Hepatocyte (in vitro differentiated cells): Measurements from ENCODE around the gene XRCC4. TPM values are rescaled to one million over a fixed set of nuclear protein-coding genes. Genes with fewer than 3 reads are reported as not detected.

Experiments
- DNase-seq: peaks from one replicate; pipeline ENCODE4 v3.0.0-alpha.2; 2016; ENCODE audit warnings: low spot score
- H2AFZ ChIP-seq: fragments of 200-600 bp; sonication (generic); 2 replicates; pipeline ENCODE4 v1.6.0; 2016; ENCODE audit warnings: antibody characterized with exemption, mild to moderate bottlenecking
- H3K27ac ChIP-seq: fragments of 200-600 bp; sonication (generic); 2 replicates; pipeline ENCODE4 v1.5.1; 2016; ENCODE audit warnings: mild to moderate bottlenecking
- H3K27me3 ChIP-seq: fragments of 200-600 bp; sonication (generic); 2 replicates; pipeline ENCODE4 v1.6.1; 2016
- H3K36me3 ChIP-seq: fragments of 200-600 bp; sonication (generic); replicated peaks from 2 replicates; pipeline ENCODE4 v1.5.1; 2016; ENCODE audit warnings: low read depth; ENCODE audit not compliant: insufficient read depth
- H3K4me1 ChIP-seq: fragments of 200-600 bp; sonication (generic); 2 replicates; pipeline ENCODE4 v1.5.1; 2016; ENCODE audit warnings: mild to moderate bottlenecking, moderate library complexity; ENCODE audit not compliant: insufficient read depth
- H3K4me2 ChIP-seq: fragments of 200-600 bp; sonication (generic); 2 replicates; pipeline ENCODE4 v1.6.0; 2016
- H3K4me3 ChIP-seq: fragments of 200-600 bp; sonication (generic); 2 replicates; pipeline ENCODE4 v1.5.1; 2016; ENCODE audit warnings: mild to moderate bottlenecking
- H3K79me2 ChIP-seq: fragments of 200-600 bp; sonication (generic); 2 replicates; pipeline ENCODE4 v1.6.0; 2017; ENCODE audit warnings: mild to moderate bottlenecking
- H3K9me2 ChIP-seq: fragments of 200-600 bp; sonication (generic); replicated peaks from 2 replicates; pipeline ENCODE4 v1.6.0; 2017; ENCODE audit warnings: mild to moderate bottlenecking; ENCODE audit not compliant: insufficient read depth
- H3K9me3 ChIP-seq: fragments of 200-600 bp; sonication (generic); 2 replicates; pipeline ENCODE4 v1.5.1; 2016; ENCODE audit warnings: low read depth, mild to moderate bottlenecking
- H4K20me1 ChIP-seq: fragments of 200-600 bp; sonication (generic); 2 replicates; pipeline ENCODE4 v1.6.0; 2016; ENCODE audit warnings: mild to moderate bottlenecking; ENCODE audit not compliant: insufficient read depth, poor library complexity, severe bottlenecking
- EZH2 ChIP-seq: fragments of 200-600 bp; sonication (generic); IDR thresholded peaks from 2 replicates; pipeline ENCODE4 v1.6.1; 2016; ENCODE audit warnings: antibody characterized with exemption, mild to moderate bottlenecking, borderline replicate concordance
- EZH2phosphoT487 ChIP-seq: fragments of 200-600 bp; sonication (generic); IDR thresholded peaks from one replicate; pipeline ENCODE4 v1.6.1; 2018; ENCODE audit warnings: antibody characterized with exemption, mild to moderate bottlenecking, low read depth, moderate library complexity; ENCODE audit not compliant: unreplicated experiment, severe bottlenecking
- WGBS: methylation state at CpG from one replicate; pipeline ENCODE4 v1.1.6; 2016; ENCODE audit warnings: low lambda C conversion rate; ENCODE audit errors: missing lambda C conversion rate; 5-methylcytosine and 5-hydroxymethylcytosine counted together
- polyA plus RNA-seq: library from polyadenylated mRNA; unstranded; fragments of >200 nt; fragmentation: Nextera tagmentation; extraction: Ambion mirVana; gene quantifications from 2 replicates; pipeline ENCODE4 v1.2.1, GENCODE V29; 2016
- total RNA-seq: library from RNA; depleted of rRNA; stranded (reverse); fragments of >200 nt; gene quantifications from 2 replicates; pipeline ENCODE4 v1.2.3, GENCODE V29; 2014
- TF ChIP-seq, protein P1 (sequence below): fragments of 200-600 bp; sonication (generic); IDR thresholded peaks from 2 replicates; pipeline ENCODE4 v1.5.1; 2016; ENCODE audit warnings: antibody characterized with exemption, mild to moderate bottlenecking; ENCODE audit not compliant: poor library complexity

The XRCC4 gene
- total and polyA plus RNA-seq, 2 experiments from 2014 or later, result 12.7 to 21.5 TPM

GRCh38 chr5:83036991-83037575, 40.3 kb upstream of the XRCC4 start:
- no peaks in the 10 kb centered on the region for H3K27me3 ChIP-seq
- TF ChIP-seq EZH2phosphoT487 (no peak), EZH2 (no peak)
- TF ChIP-seq, protein P1, sequence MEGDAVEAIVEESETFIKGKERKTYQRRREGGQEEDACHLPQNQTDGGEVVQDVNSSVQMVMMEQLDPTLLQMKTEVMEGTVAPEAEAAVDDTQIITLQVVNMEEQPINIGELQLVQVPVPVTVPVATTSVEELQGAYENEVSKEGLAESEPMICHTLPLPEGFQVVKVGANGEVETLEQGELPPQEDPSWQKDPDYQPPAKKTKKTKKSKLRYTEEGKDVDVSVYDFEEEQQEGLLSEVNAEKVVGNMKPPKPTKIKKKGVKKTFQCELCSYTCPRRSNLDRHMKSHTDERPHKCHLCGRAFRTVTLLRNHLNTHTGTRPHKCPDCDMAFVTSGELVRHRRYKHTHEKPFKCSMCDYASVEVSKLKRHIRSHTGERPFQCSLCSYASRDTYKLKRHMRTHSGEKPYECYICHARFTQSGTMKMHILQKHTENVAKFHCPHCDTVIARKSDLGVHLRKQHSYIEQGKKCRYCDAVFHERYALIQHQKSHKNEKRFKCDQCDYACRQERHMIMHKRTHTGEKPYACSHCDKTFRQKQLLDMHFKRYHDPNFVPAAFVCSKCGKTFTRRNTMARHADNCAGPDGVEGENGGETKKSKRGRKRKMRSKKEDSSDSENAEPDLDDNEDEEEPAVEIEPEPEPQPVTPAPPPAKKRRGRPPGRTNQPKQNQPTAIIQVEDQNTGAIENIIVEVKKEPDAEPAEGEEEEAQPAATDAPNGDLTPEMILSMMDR, result no peak
- H3K9me2 ChIP-seq, result no peaks in the 10 kb centered on the region
- no peak overlapping the region for H3K4me3 ChIP-seq
- no peak overlapping the region for H2AFZ ChIP-seq
- no peaks in the 10 kb centered on the region for H3K36me3 ChIP-seq
- H3K4me2 ChIP-seq, result no peak overlapping the region
- H3K4me1 ChIP-seq, result peaks cover 8% of the 10 kb centered on the region
- no peaks in the 10 kb centered on the region for H3K79me2 ChIP-seq
- DNase-seq, result no peak
- WGBS, result 71% methylated on average over 4 of the region's 4 CpGs
- H3K9me3 ChIP-seq, result no peaks in the 10 kb centered on the region
- no peaks in the 10 kb centered on the region for H4K20me1 ChIP-seq
- H3K27ac ChIP-seq, result no peak overlapping the region

DNA sequence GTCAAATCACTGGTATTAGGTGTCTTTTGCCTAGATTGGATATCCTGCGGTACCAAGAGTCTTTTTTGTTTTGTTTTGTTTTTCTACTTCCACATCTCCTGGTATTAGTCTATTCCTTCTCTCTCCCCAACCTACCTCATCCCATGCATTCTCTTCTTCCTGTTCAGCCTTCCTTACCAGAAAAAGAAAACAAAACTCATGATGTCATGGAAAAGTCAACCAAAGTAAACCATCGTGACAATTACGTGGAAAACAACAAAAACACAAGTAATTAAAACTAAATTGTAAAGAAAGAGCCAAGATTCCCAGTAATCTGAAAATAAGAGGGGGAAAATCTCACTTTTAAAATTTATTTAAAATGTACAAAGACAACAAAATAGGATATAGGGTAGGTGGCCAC, 38.4 kb upstream of the XRCC4 start:
- H3K27me3 ChIP-seq, result no peaks in the 10 kb centered on the region
- no peaks in the 10 kb centered on the region for H4K20me1 ChIP-seq
- no peak for DNase-seq
- WGBS, result 97% methylated on average over 3 of the region's 3 CpGs
- H2AFZ ChIP-seq, result no peak overlapping the region
- H3K9me3 ChIP-seq, result no peaks in the 10 kb centered on the region
- no peak for TF ChIP-seq EZH2phosphoT487
- TF ChIP-seq, protein P1, result no peak
- no peak for TF ChIP-seq EZH2
- no peaks in the 10 kb centered on the region for H3K36me3 ChIP-seq
- H3K9me2 ChIP-seq, result no peaks in the 10 kb centered on the region
- H3K4me3 ChIP-seq, result no peak overlapping the region
- peaks cover 8% of the 10 kb centered on the region for H3K4me1 ChIP-seq
- no peaks in the 10 kb centered on the region for H3K79me2 ChIP-seq
- H3K27ac ChIP-seq, result no peak overlapping the region
- no peak overlapping the region for H3K4me2 ChIP-seq

GRCh38 chr5:83042507-83042906, 34.8 kb upstream of the XRCC4 start:
- 84% methylated on average over 3 of the region's 3 CpGs for WGBS
- H3K9me3 ChIP-seq, result no peaks in the 10 kb centered on the region
- DNase-seq, result no peak
- no peak overlapping the region for H3K4me2 ChIP-seq
- H3K4me3 ChIP-seq, result no peak overlapping the region
- H3K27me3 ChIP-seq, result no peaks in the 10 kb centered on the region
- H3K79me2 ChIP-seq, result no peaks in the 10 kb centered on the region
- no peak overlapping the region for H3K27ac ChIP-seq
- peaks cover 15% of the 10 kb centered on the region for H3K4me1 ChIP-seq
- no peaks in the 10 kb centered on the region for H3K36me3 ChIP-seq
- H3K9me2 ChIP-seq, result no peaks in the 10 kb centered on the region
- no peak overlapping the region for H2AFZ ChIP-seq
- TF ChIP-seq, protein P1, result no peak
- TF ChIP-seq EZH2, result no peak
- TF ChIP-seq EZH2phosphoT487, result no peak
- H4K20me1 ChIP-seq, result no peaks in the 10 kb centered on the region

DNA sequence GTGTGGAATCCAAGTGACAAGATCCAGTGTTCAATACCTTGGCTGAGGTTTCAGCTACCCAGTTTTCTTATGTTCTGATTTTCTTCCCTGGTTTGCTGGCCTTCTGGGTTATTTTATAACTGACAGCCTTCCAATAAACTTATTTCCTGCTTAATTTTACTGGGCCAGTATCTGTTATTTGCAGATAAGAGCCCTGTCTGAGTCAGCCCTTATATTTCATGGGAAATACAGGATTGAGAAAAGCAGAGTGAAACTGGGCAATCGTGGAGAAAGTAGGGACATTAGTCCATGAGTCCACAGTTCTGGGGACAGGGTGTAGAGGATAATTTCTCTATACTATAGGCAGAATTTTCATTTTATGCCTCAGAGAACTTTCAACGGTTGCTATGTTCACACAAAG, 32.4 kb upstream of the XRCC4 start:
- Histone ChIP-seq H3K4me2 (no peak overlapping the region), H3K4me1 (peaks cover 15% of the 10 kb centered on the region), H3K27ac (no peak overlapping the region), H3K79me2 (no peaks in the 10 kb centered on the region), H2AFZ (no peak overlapping the region), H3K4me3 (no peak overlapping the region), H3K36me3 (no peaks in the 10 kb centered on the region), H3K27me3 (no peaks in the 10 kb centered on the region), H4K20me1 (no peaks in the 10 kb centered on the region), H3K9me3 (no peaks in the 10 kb centered on the region), H3K9me2 (no peaks in the 10 kb centered on the region)
- 42% methylated on average over 2 of the region's 2 CpGs for WGBS
- TF ChIP-seq EZH2phosphoT487, result no peak
- no peak for TF ChIP-seq EZH2
- TF ChIP-seq, protein P1, result no peak
- DNase-seq, result peak; percentile 17
